DOHH2 (cell line): ENCODE measurements around the gene HPCA.

Source experiments
- H3F3A ChIP-seq: fragments of 200-600 bp; sonication (generic), shearing (Covaris generic); 2 replicates; pipeline ENCODE4 v1.6.0; 2016; ENCODE audit warnings: antibody characterized with exemption, mild to moderate bottlenecking; ENCODE audit not compliant: control insufficient read depth, insufficient read depth
- H3K27ac ChIP-seq: fragments of 200-600 bp; sonication (generic); 2 replicates; pipeline ENCODE4 v1.5.1; 2014; ENCODE audit warnings: low read depth, mild to moderate bottlenecking, low read length, moderate library complexity
- H3K27me3 ChIP-seq: fragments of 200-600 bp; sonication (generic); 2 replicates; pipeline ENCODE4 v1.6.1; 2014; ENCODE audit warnings: mild to moderate bottlenecking, low read length, mixed read lengths; ENCODE audit not compliant: control insufficient read depth
- H3K36me3 ChIP-seq: fragments of 200-600 bp; sonication (generic); 2 replicates; pipeline ENCODE4 v1.6.1; 2014; ENCODE audit warnings: mild to moderate bottlenecking, low read length, moderate library complexity, mixed read lengths; ENCODE audit not compliant: control insufficient read depth
- H3K4me1 ChIP-seq: fragments of 200-600 bp; sonication (generic); 2 replicates; pipeline ENCODE4 v1.6.1; 2014; ENCODE audit warnings: mild to moderate bottlenecking, low read length, mixed read lengths; ENCODE audit not compliant: control insufficient read depth
- H3K4me2 ChIP-seq: fragments of 200-600 bp; sonication (generic); 2 replicates; pipeline ENCODE4 v1.6.0; 2014; ENCODE audit warnings: mild to moderate bottlenecking, low read length, moderate library complexity
- H3K4me3 ChIP-seq: fragments of 200-600 bp; sonication (generic); 2 replicates; pipeline ENCODE4 v1.5.1; 2014; ENCODE audit warnings: mild to moderate bottlenecking, low read length, mixed read lengths
- H3K79me2 ChIP-seq: fragments of 200-600 bp; sonication (generic); 2 replicates; pipeline ENCODE4 v1.6.1; 2014; ENCODE audit warnings: mild to moderate bottlenecking, low read length, mixed read lengths; ENCODE audit not compliant: control insufficient read depth
- H3K9me2 ChIP-seq: fragments of 200-600 bp; sonication (generic); replicated peaks from 2 replicates; pipeline ENCODE4 v1.6.1; 2014; ENCODE audit warnings: mild to moderate bottlenecking, low read length, mixed read lengths; ENCODE audit not compliant: control insufficient read depth
- H3K9me3 ChIP-seq: fragments of 200-600 bp; sonication (generic); 2 replicates; pipeline ENCODE4 v1.6.1; 2014; ENCODE audit warnings: antibody characterized with exemption, low read length, mixed read lengths; ENCODE audit not compliant: control insufficient read depth, insufficient read depth
- H4K20me1 ChIP-seq: fragments of 200-600 bp; sonication (generic); 2 replicates; pipeline ENCODE4 v1.6.0; 2014; ENCODE audit warnings: low read depth, mild to moderate bottlenecking, antibody characterized with exemption, low read length, moderate library complexity; ENCODE audit not compliant: control insufficient read depth, insufficient read depth
- EZH2phosphoT487 ChIP-seq: fragments of 200-600 bp; sonication (generic); IDR thresholded peaks from 2 replicates; pipeline ENCODE4 v1.6.1; 2017; ENCODE audit warnings: borderline replicate concordance, mild to moderate bottlenecking, antibody characterized with exemption, low read length, moderate library complexity, mixed read lengths
- TF ChIP-seq, protein P1 (sequence below): fragments of 200-600 bp; sonication (generic); IDR thresholded peaks from one replicate; pipeline ENCODE4 v1.5.1; 2014; ENCODE audit warnings: antibody characterized with exemption, mild to moderate bottlenecking, low read depth, low read length; ENCODE audit not compliant: poor library complexity, severe bottlenecking

HPCA gene

DNA sequence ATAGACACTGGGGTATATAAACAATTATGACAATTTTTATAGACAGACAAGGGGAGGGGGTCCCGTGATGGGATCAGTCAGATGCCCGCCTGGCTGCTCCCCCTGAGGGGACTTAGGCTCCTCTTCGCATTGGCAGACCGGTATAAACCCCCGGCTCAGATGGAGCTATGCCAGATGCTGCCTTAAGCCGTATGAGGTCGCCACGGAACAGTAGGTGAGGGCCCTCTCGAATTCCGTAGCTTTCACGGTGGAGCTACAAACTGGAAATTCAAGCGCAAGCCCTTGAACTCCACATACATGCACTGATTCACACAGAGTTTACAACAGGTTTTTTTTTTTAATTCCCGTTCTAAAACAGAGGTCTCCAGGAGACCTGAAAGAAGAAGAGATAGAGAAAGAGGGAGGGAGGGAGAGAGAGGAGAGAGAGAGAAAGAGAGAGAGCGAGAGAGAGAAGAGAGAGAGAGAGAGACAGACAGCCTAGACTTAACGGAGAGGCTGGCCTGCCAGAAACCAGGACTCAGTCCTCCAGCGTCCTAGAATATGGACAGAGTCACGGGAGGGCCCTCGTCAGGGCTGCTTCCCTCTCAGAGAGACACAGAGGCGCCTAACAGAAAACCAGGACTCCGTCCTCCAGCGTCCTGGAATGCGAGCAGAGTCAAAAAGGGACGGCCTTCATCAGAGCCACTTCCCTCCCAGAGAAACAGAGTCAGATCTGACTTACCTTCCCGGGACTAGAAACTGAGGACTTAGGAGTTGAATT, 39.3 kb downstream of the HPCA start:
- Histone ChIP-seq H3K9me3 (no peaks in the 10 kb centered on the region), H3K4me1 (no peaks in the 10 kb centered on the region), H3K36me3 (no peaks in the 10 kb centered on the region), H3K4me3 (no peak overlapping the region), H3K9me2 (no peaks in the 10 kb centered on the region), H3F3A (no peaks in the 10 kb centered on the region), H3K4me2 (no peak overlapping the region), H3K27ac (no peak overlapping the region), H3K79me2 (no peaks in the 10 kb centered on the region), H4K20me1 (no peaks in the 10 kb centered on the region), H3K27me3 (peaks cover 43% of the 10 kb centered on the region)
- TF ChIP-seq EZH2phosphoT487 = no peak
- TF ChIP-seq, protein P1, sequence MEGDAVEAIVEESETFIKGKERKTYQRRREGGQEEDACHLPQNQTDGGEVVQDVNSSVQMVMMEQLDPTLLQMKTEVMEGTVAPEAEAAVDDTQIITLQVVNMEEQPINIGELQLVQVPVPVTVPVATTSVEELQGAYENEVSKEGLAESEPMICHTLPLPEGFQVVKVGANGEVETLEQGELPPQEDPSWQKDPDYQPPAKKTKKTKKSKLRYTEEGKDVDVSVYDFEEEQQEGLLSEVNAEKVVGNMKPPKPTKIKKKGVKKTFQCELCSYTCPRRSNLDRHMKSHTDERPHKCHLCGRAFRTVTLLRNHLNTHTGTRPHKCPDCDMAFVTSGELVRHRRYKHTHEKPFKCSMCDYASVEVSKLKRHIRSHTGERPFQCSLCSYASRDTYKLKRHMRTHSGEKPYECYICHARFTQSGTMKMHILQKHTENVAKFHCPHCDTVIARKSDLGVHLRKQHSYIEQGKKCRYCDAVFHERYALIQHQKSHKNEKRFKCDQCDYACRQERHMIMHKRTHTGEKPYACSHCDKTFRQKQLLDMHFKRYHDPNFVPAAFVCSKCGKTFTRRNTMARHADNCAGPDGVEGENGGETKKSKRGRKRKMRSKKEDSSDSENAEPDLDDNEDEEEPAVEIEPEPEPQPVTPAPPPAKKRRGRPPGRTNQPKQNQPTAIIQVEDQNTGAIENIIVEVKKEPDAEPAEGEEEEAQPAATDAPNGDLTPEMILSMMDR = no peak

DNA sequence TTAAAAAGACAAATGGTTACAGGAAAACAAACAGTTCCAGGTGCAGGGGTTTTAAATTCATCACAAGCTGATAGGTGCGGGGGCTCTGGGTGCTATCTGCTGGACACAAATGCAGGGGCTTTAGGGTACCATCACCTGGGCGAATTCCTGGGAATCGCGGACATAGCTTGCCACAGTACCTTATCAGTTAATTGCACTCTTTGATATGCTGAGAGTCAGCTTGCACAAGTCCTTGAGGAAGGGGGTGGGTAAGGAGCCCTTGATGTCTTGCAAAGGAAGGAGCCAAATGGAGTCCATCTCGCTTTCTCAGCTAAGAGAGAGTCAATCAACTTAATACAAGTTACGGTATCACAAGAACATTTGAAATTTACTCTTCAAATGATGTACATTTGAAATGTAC, 40.3 kb downstream of the HPCA start:
- H3K4me3 ChIP-seq = no peak overlapping the region
- H3K9me2 ChIP-seq = no peaks in the 10 kb centered on the region
- H4K20me1 ChIP-seq = no peaks in the 10 kb centered on the region
- no peaks in the 10 kb centered on the region for H3K79me2 ChIP-seq
- H3K36me3 ChIP-seq = no peaks in the 10 kb centered on the region
- peaks cover 43% of the 10 kb centered on the region for H3K27me3 ChIP-seq
- H3F3A ChIP-seq = no peaks in the 10 kb centered on the region
- no peaks in the 10 kb centered on the region for H3K4me1 ChIP-seq
- no peak overlapping the region for H3K4me2 ChIP-seq
- no peaks in the 10 kb centered on the region for H3K9me3 ChIP-seq
- H3K27ac ChIP-seq = no peak overlapping the region
- TF ChIP-seq, protein P1 = no peak
- TF ChIP-seq EZH2phosphoT487 = no peak

DNA sequence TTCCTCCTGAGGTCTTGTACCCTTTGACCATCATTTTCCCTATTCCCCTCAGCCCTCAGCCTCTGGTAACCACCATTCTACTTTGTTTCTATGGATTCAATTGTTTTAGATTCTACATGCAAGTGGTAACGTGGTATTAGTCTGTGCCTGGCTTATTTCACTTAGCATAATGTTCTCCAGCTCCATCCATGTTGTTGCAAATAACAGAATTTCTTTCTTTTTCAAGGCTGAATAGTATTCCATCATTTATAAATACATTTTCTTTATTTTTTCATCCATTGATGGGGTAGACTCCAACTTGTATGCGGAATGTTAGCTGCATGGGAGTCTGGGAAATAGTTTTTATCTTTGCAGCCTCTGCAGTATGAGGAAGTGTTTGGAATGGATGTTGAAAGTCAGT, 41.1 kb downstream of the HPCA start:
- H3K4me2 ChIP-seq = no peak overlapping the region
- peaks cover 2% of the 10 kb centered on the region; the same call in 1 of the 2 replicates for H3K36me3 ChIP-seq
- no peaks in the 10 kb centered on the region for H3K4me1 ChIP-seq
- H3K27me3 ChIP-seq = peaks cover 43% of the 10 kb centered on the region
- H4K20me1 ChIP-seq = no peaks in the 10 kb centered on the region
- TF ChIP-seq, protein P1 = no peak
- H3K27ac ChIP-seq = no peak overlapping the region
- H3K4me3 ChIP-seq = no peak overlapping the region
- no peaks in the 10 kb centered on the region for H3K9me3 ChIP-seq
- H3K79me2 ChIP-seq = no peaks in the 10 kb centered on the region
- H3F3A ChIP-seq = no peaks in the 10 kb centered on the region
- H3K9me2 ChIP-seq = no peaks in the 10 kb centered on the region
